ENCODE data around the gene ACOX3. TPM values are rescaled to one million over a fixed set of nuclear protein-coding genes. Genes with fewer than 3 reads are reported as not detected.

Gene ACOX3
- total RNA-seq, 1 donor from 2014 or later, result 23.8 TPM

DNA sequence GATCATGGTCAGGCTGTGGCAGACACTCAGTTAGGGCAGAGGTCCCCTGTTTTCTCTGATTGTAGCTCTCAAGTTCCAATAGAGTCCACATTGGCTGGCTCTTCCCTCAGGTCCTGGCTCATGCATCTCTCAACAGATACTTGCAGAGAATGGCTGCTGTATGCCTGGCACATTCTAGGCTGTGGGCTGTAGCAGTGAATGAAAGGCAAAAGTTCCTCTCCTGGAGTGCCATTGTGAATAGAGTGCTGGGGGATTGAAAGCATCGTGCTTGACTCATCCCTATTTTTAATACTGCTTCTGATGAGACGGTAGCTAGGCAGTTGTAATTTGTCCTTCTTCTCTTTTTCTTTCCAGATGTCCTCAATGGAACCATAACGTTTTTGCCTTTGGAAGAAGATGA is 5.6 kb upstream of the ACOX3 start:
- Mint-ChIP-seq H3K4me3 (ENCODE audit: unreplicated experiment) (no peak overlapping the region), H3K27me3 (ENCODE audit: unreplicated experiment) (peaks cover 8% of the 10 kb centered on the region), H3K27ac (ENCODE audit: unreplicated experiment) (no peak overlapping the region), H3K4me1 (ENCODE audit: low read depth, unreplicated experiment) (peaks cover 14% of the 10 kb centered on the region), H3K9me3 (ENCODE audit: unreplicated experiment) (peaks cover 4% of the 10 kb centered on the region), H3K36me3 (ENCODE audit: unreplicated experiment) (no peaks in the 10 kb centered on the region)
- no peak for TF ChIP-seq CTCF (IDR thresholded peaks at IDR 0.05; ENCODE audit: partially characterized antibody, unreplicated experiment)
- DNase-seq, result no peak

GRCh38 chr4:8443801-8444200 is 3.3 kb upstream of the ACOX3 start:
- Mint-ChIP-seq H3K9me3 (ENCODE audit: unreplicated experiment) (peaks cover 10% of the 10 kb centered on the region), H3K4me1 (ENCODE audit: low read depth, unreplicated experiment) (peaks cover 25% of the 10 kb centered on the region), H3K27me3 (ENCODE audit: unreplicated experiment) (peaks cover 10% of the 10 kb centered on the region), H3K27ac (ENCODE audit: unreplicated experiment) (no peak overlapping the region), H3K4me3 (ENCODE audit: unreplicated experiment) (no peak overlapping the region), H3K36me3 (ENCODE audit: unreplicated experiment) (no peaks in the 10 kb centered on the region)
- DNase-seq, result no peak
- TF ChIP-seq CTCF (IDR thresholded peaks at IDR 0.05; ENCODE audit: partially characterized antibody, unreplicated experiment), result no peak

DNA sequence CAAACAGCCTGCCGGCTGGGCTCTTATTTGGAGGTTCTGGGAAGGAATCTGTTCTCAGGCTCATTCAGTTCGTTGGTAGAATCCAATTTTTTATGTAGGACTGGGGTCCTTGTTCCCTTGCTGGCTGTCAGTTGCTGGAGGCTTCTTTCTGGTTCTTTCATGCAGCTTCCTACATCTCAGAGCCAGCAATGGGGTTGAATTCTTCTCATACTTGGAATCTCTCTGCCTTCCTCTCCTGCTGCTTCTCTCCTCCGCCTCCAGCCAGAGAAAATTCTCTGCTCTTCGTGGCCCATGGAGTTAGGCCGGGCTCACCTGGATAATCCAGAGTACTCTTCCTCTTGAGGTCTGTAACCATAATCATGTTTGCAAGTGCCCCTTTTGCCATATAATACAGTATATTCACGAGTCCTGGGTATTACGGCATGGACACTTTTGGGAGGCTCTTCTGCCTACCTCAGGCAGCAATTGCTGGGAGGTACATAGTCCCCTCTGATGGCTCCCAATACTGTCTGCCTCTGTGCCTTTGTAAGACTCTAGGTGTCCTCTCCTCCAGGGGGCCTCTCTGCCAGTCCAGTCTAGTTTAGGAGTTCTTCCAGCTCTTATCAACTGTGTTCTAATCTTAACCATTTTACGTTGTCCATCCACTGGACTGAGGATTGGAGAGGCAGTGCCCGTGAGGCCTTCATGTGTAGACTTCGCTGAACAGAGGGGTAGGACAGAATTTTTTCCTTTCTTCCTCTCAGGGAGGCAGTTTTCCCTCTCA is 2.3 kb upstream of the ACOX3 start:
- no peak for DNase-seq
- Mint-ChIP-seq H3K9me3 (ENCODE audit: unreplicated experiment) (peaks cover 8% of the 10 kb centered on the region), H3K27ac (ENCODE audit: unreplicated experiment) (no peak overlapping the region), H3K27me3 (ENCODE audit: unreplicated experiment) (peaks cover 6% of the 10 kb centered on the region), H3K4me1 (ENCODE audit: low read depth, unreplicated experiment) (peaks cover 25% of the 10 kb centered on the region), H3K4me3 (ENCODE audit: unreplicated experiment) (peak overlapping the region; percentile 45), H3K36me3 (ENCODE audit: unreplicated experiment) (no peaks in the 10 kb centered on the region)
- no peak for TF ChIP-seq CTCF (IDR thresholded peaks at IDR 0.05; ENCODE audit: partially characterized antibody, unreplicated experiment)

DNA sequence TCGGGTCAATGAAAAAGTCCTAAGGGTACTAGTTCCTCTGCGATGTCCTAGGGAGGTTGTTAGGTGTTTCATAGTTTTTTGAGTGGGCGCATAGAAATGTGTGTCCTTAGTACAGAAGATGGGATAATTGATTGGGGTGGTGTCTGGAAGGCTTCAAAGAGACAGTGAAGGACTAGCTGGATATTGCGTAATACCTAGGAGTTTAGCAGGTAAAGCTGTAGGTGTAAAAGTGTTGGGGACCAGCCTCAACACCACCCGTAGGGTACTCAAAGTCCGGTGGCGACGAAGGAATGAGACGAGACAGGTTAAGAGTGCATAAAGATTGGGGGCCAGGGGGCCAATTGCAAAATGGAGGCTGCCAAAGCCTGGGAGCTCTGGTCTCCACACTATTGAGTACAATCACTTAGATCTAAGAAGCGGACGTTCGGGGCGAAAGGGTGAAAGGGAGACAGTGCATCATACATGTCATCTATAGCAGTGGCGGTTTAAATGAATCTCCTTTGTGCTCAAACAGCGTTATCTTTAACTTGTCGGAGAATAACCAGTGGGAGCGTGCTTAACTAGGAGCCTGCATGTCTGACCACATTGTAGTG is 1.1 kb upstream of the ACOX3 start:
- peak overlapping the region; percentile 35 for H3K27ac Mint-ChIP-seq (ENCODE audit: unreplicated experiment)
- no peak for DNase-seq
- H3K4me1 Mint-ChIP-seq (ENCODE audit: low read depth, unreplicated experiment), result peaks cover 30% of the 10 kb centered on the region
- peaks cover 6% of the 10 kb centered on the region for H3K27me3 Mint-ChIP-seq (ENCODE audit: unreplicated experiment)
- H3K36me3 Mint-ChIP-seq (ENCODE audit: unreplicated experiment), result no peaks in the 10 kb centered on the region
- TF ChIP-seq CTCF (IDR thresholded peaks at IDR 0.05; ENCODE audit: partially characterized antibody, unreplicated experiment), result no peak
- peak overlapping the region; percentile 90 for H3K4me3 Mint-ChIP-seq (ENCODE audit: unreplicated experiment)
- peaks cover 11% of the 10 kb centered on the region for H3K9me3 Mint-ChIP-seq (ENCODE audit: unreplicated experiment)

GRCh38 chr4:8439914-8440491 is 520 bp downstream of the ACOX3 start:
- Mint-ChIP-seq H3K36me3 (ENCODE audit: unreplicated experiment) (no peaks in the 10 kb centered on the region), H3K9me3 (ENCODE audit: unreplicated experiment) (peaks cover 11% of the 10 kb centered on the region), H3K27me3 (ENCODE audit: unreplicated experiment) (peaks cover 6% of the 10 kb centered on the region), H3K4me1 (ENCODE audit: low read depth, unreplicated experiment) (peaks cover 31% of the 10 kb centered on the region), H3K4me3 (ENCODE audit: unreplicated experiment) (peak overlapping the region; percentile 98), H3K27ac (ENCODE audit: unreplicated experiment) (peak overlapping the region; percentile 96)
- TF ChIP-seq CTCF (IDR thresholded peaks at IDR 0.05; ENCODE audit: partially characterized antibody, unreplicated experiment), result no peak
- DNase-seq, result no peak

Measured in glutamatergic neuron (in vitro differentiated cells).